Tibial artery (tissue), 4 donors: Measurements from ENCODE around the gene AP1M2.
"Not testable (repeated sequence)": the region's sequence is repeated elsewhere in the genome, so short reads cannot be mapped to it uniquely, and the experiment has no call there.

Source experiments
- DNase-seq, 2 donors: peaks; one replicate each; pipeline ENCODE4 v3.0.0-alpha.2; 2019
- H3K27ac ChIP-seq, 2 donors: fragments of 200-600 bp; sonication (generic) in 1 of 2; 1 replicate in 1 of 2; 2 replicates in 1 of 2; pipeline ENCODE4 v1.5.1; 2018 to 2019; ENCODE audit warnings: mild to moderate bottlenecking in 1 of 2
- H3K27me3 ChIP-seq, 2 donors: fragments of 200-600 bp; sonication (generic) in 1 of 2; one replicate each; pipeline versions ENCODE4 v1.5.1 to v1.6.0; 2016 to 2019
- H3K36me3 ChIP-seq, 3 donors: fragments of 200-600 bp; sonication (generic) in 2 of 3; one replicate each; pipeline ENCODE4 v1.5.1; 2016 to 2019; ENCODE audit warnings: mild to moderate bottlenecking in 2 of 3
- H3K4me1 ChIP-seq, 4 donors: fragments of 200-600 bp; sonication (generic) in 2 of 4; 1 replicate in 3 of 4; 2 replicates in 1 of 4; pipeline ENCODE4 v1.5.1; 2016 to 2019
- H3K4me3 ChIP-seq, 2 donors: fragments of 200-600 bp; sonication (generic) in 1 of 2; 1 replicate in 1 of 2; 2 replicates in 1 of 2; pipeline ENCODE4 v1.5.1; 2018 to 2019; ENCODE audit warnings: mild to moderate bottlenecking in 2 of 2
- H3K9me3 ChIP-seq, 3 donors: fragments of 200-600 bp; sonication (generic) in 1 of 3; one replicate each; pipeline ENCODE4 v1.5.1; 2016 to 2019
- CTCF ChIP-seq, 2 experiments: fragments of 200-600 bp in 1 of 2; fragments of 450-650 bp in 1 of 2; IDR thresholded peaks; one replicate each; pipeline ENCODE4 v1.5.1; 2017 to 2019; ENCODE audit warnings: antibody characterized with exemption in 2 of 2, mild to moderate bottlenecking in 1 of 2, moderate library complexity in 1 of 2
- intact Hi-C: fragments of 100-400 bp; cut with DNase I; formaldehyde crosslinking; loops from one replicate; pipeline ENCODE4 v1.15.0; 2023; ENCODE audit warnings: low total_unique reads

Gene AP1M2

GRCh38 chr19:10553087-10553667 is 33.9 kb downstream of the AP1M2 start:
- Histone ChIP-seq H3K4me3 (no peak overlapping the region), H3K36me3 (peaks cover 53 to 98% (median 96%) of the 10 kb centered on the region in 3 donors)

GRCh38 chr19:10552510-10553053 is 34.5 kb downstream of the AP1M2 start:
- H3K4me3 ChIP-seq, result no peak overlapping the region
- H3K9me3 ChIP-seq, result no peaks in the 10 kb centered on the region
- no peak for TF ChIP-seq CTCF (IDR thresholded peaks at IDR 0.05)
- peaks cover 53 to 98% (median 91%) of the 10 kb centered on the region in 3 donors for H3K36me3 ChIP-seq
- DNase-seq, result no peak
- H3K27ac ChIP-seq, result no peak overlapping the region
- H3K27me3 ChIP-seq, result no peaks in the 10 kb centered on the region
- intact Hi-C loops, result no loop called here
- H3K4me1 ChIP-seq, result no peaks in the 10 kb centered on the region

More at GRCh38 chr19:10553087-10553667, 33.9 kb downstream of the AP1M2 start:
- Histone ChIP-seq H3K4me1 (no peaks in the 10 kb centered on the region), H3K9me3 (no peaks in the 10 kb centered on the region), H3K27ac (no peak overlapping the region), H3K27me3 (no peaks in the 10 kb centered on the region)
- no peak for DNase-seq
- no peak for TF ChIP-seq CTCF (IDR thresholded peaks at IDR 0.05)
- intact Hi-C loops, result no loop called here

GRCh38 chr19:10551698-10552301 is 35.3 kb downstream of the AP1M2 start:
- H3K9me3 ChIP-seq, result no peaks in the 10 kb centered on the region
- no peak for DNase-seq
- peaks cover 53 to 98% (median 87%) of the 10 kb centered on the region in 3 donors for H3K36me3 ChIP-seq
- H3K4me3 ChIP-seq, result no peak overlapping the region
- no peak for TF ChIP-seq CTCF (IDR thresholded peaks at IDR 0.05)
- intact Hi-C loops, result no loop called here
- no peaks in the 10 kb centered on the region for H3K27me3 ChIP-seq
- H3K27ac ChIP-seq, result no peak overlapping the region
- no peaks in the 10 kb centered on the region for H3K4me1 ChIP-seq

DNA sequence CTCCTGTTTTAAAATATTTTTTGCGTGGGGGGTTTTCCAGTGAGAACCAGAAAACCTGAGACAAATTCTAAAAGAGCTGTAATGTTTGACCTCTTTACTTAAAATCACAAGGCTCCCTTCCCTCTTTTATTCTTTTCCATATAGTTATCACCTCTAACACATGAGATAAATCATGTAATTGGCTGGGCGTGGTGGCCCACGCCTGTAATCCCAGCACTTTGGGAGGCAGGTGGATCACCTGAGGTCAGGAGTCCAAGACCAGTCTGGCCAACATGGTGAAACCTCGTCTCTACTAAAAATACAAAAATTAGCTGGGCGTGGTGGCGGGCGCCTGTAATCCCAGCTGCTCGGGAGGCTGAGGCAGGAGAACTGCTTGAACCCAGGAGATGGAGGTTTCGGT is 36.1 kb downstream of the AP1M2 start:
- H3K27ac ChIP-seq, DNase-seq, H3K4me3 ChIP-seq, H3K9me3 ChIP-seq, H3K4me1 ChIP-seq, intact Hi-C loops, H3K27me3 ChIP-seq: not testable (repeated sequence)
- H3K36me3 ChIP-seq, result peaks cover 53 to 100% (median 82%) of the 10 kb centered on the region in 3 donors

DNA sequence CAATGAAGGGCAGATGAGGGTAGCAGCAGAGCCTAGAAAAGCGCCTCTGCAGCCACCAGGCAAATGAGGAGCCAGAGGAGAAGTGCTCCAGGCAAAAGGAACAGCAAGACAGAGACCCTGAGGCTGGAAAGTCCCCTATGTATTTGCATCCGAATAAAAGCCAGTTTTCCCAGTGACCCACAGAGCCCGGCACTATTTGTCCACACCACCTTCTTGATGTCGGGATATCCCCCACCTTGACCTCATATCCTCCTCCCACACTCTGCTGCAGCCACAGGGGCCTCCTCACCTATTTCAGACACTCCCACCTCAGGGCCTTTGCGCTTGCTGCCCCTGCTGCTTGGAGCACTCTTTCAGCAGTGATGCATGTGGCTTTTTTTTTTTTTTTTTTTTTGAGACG is 36.8 kb downstream of the AP1M2 start:
- Histone ChIP-seq H3K36me3 (peaks cover 53 to 96% (median 75%) of the 10 kb centered on the region in 3 donors), H3K4me1 (peaks cover 0 to 9% (median 2%) of the 10 kb centered on the region in 4 donors), H3K27ac (no peak overlapping the region), H3K4me3 (no peak overlapping the region), H3K9me3 (no peaks in the 10 kb centered on the region), H3K27me3 (no peaks in the 10 kb centered on the region)
- DNase-seq, result no peak
- intact Hi-C loops, result no loop called here
- TF ChIP-seq CTCF (IDR thresholded peaks at IDR 0.05), result no peak

DNA sequence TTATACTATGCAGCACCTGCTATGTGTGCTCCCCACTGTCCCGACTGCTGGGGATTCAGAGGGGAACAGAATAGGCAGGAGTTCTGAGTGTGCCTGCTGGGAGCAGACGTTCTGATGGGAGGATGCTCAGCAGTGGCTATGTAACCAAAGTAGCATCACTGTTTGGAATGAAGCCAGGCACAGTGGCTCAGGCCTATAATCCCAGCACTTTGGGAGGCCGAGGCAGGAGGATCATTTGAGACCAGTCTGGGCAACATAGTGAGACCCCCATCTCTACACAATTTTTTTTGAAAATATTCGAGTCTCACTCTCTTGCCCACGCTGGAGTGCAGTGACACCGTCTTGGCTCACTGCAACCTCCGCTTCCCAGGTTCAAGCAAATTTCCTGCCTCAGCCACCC is 37.4 kb downstream of the AP1M2 start:
- H3K4me1 ChIP-seq, result peaks cover 0 to 14% (median 8%) of the 10 kb centered on the region in 4 donors
- no peak for DNase-seq
- no peak for TF ChIP-seq CTCF (IDR thresholded peaks at IDR 0.05)
- intact Hi-C loops, result no loop called here
- H3K27me3 ChIP-seq, result no peaks in the 10 kb centered on the region
- H3K4me3 ChIP-seq, result no peak overlapping the region
- H3K36me3 ChIP-seq, result peaks cover 53 to 90% (median 69%) of the 10 kb centered on the region in 3 donors
- no peak overlapping the region for H3K27ac ChIP-seq
- H3K9me3 ChIP-seq, result no peaks in the 10 kb centered on the region
